ENCODE measurements around the gene HSPA1B. TPM values are rescaled to one million over a fixed set of nuclear protein-coding genes. Genes with fewer than 3 reads are reported as not detected.
A peak's percentile ranks its signal among the peaks of the same experiment; 100 is the strongest.

Gene HSPA1B
- total RNA-seq, 1 experiment from 2014 or later, result 131 TPM

GRCh38 chr6:31794294-31794865, 33.2 kb upstream of the HSPA1B start:
- TF ChIP-seq CTCF (conservative IDR thresholded peaks at IDR 0.05; ENCODE audit: low read depth, low read length) (no peak), EZH2 (IDR thresholded peaks at IDR 0.05; ENCODE audit: borderline replicate concordance, low read depth, low read length, poor library complexity, severe bottlenecking) (no peak)
- Histone ChIP-seq H3K4me3 (ENCODE audit: low read depth, low read length, poor library complexity, severe bottlenecking) (peak overlapping the region; percentile 84), H3K36me3 (ENCODE audit: insufficient read depth, low read length, poor library complexity, severe bottlenecking) (peaks cover 55% of the 10 kb centered on the region), H3K27me3 (replicated peaks; ENCODE audit: insufficient read depth, low read depth, low read length, poor library complexity) (no peaks in the 10 kb centered on the region), H3K27ac (ENCODE audit: low read depth, low read length, poor library complexity, severe bottlenecking) (peak overlapping the region; percentile 99), H3K4me1 (ENCODE audit: insufficient read depth, low read length, poor library complexity, severe bottlenecking) (peaks cover 11% of the 10 kb centered on the region), H3K9me3 (ENCODE audit: low read depth, low read length, poor library complexity, severe bottlenecking) (no peaks in the 10 kb centered on the region)
- TSS peak; percentile 90 for BruUV-seq (replicated peaks)
- CTCF ChIA-PET, result no interaction called here
- intact Hi-C loops (cut with micrococcal nuclease; ENCODE audit: unreplicated experiment), result loop anchor here (5.0 kb wide), 2 partner anchors 38 to 57 kb away; partner anchors contain the start of gene CLIC1
- peak; percentile 78 for DNase-seq (ENCODE audit: low spot score)
- POLR2A ChIA-PET (ENCODE audit: low non-redundant PET), result no interaction called here

- peak; percentile 69 for DNase-seq (ENCODE audit: low spot score)
- H3K36me3 ChIP-seq (ENCODE audit: insufficient read depth, low read length, poor library complexity, severe bottlenecking), result peaks cover 52% of the 10 kb centered on the region
- H3K27me3 ChIP-seq (replicated peaks; ENCODE audit: insufficient read depth, low read depth, low read length, poor library complexity), result no peaks in the 10 kb centered on the region
- no peak for TF ChIP-seq EZH2 (IDR thresholded peaks at IDR 0.05; ENCODE audit: borderline replicate concordance, low read depth, low read length, poor library complexity, severe bottlenecking)
- TF ChIP-seq CTCF (conservative IDR thresholded peaks at IDR 0.05; ENCODE audit: low read depth, low read length), result no peak
- BruUV-seq (replicated peaks), result no TSS peak
- H3K4me3 ChIP-seq (ENCODE audit: low read depth, low read length, poor library complexity, severe bottlenecking), result peak overlapping the region; percentile 84
- CTCF ChIA-PET, result interaction anchor here (1.3 kb wide), 1 partner anchor 12 kb away, joined by 3 read pairs; the partner anchor contains the start of gene LSM2
- H3K9me3 ChIP-seq (ENCODE audit: low read depth, low read length, poor library complexity, severe bottlenecking), result no peaks in the 10 kb centered on the region
- H3K4me1 ChIP-seq (ENCODE audit: insufficient read depth, low read length, poor library complexity, severe bottlenecking), result peaks cover 11% of the 10 kb centered on the region
- POLR2A ChIA-PET (ENCODE audit: low non-redundant PET), result interaction anchor here (0.6 kb wide), 1 partner anchor 20 kb away, joined by 4 read pairs; the partner anchor contains the start of genes HSPA1A and HSPA1L
- intact Hi-C loops (cut with micrococcal nuclease; ENCODE audit: unreplicated experiment), result loop anchor here (5.0 kb wide), 2 partner anchors 37 to 58 kb away; partner anchors contain the start of gene CLIC1
- H3K27ac ChIP-seq (ENCODE audit: low read depth, low read length, poor library complexity, severe bottlenecking), result peak overlapping the region; percentile 99
Measured at GRCh38 chr6:31794866-31795615, 32.5 kb upstream of the HSPA1B start.

- no peaks in the 10 kb centered on the region for H3K9me3 ChIP-seq (ENCODE audit: low read depth, low read length, poor library complexity, severe bottlenecking)
- CTCF ChIA-PET, result interaction anchor here (0.7 to 1.3 kb wide), 3 partner anchors 11 to 175 kb away, joined by 3 to 6 read pairs (median 5); partner anchors contain the start of gene LSM2
- peaks cover 11% of the 10 kb centered on the region for H3K4me1 ChIP-seq (ENCODE audit: insufficient read depth, low read length, poor library complexity, severe bottlenecking)
- POLR2A ChIA-PET (ENCODE audit: low non-redundant PET), result interaction anchor here (0.6 kb wide), 1 partner anchor 19 kb away, joined by 4 read pairs; the partner anchor contains the start of genes HSPA1A and HSPA1L
- TF ChIP-seq CTCF (conservative IDR thresholded peaks at IDR 0.05; ENCODE audit: low read depth, low read length), result peak; percentile 74
- no peak for TF ChIP-seq EZH2 (IDR thresholded peaks at IDR 0.05; ENCODE audit: borderline replicate concordance, low read depth, low read length, poor library complexity, severe bottlenecking)
- peak within 1 kb of the TSS; percentile 84 for H3K4me3 ChIP-seq (ENCODE audit: low read depth, low read length, poor library complexity, severe bottlenecking)
- H3K27ac ChIP-seq (ENCODE audit: low read depth, low read length, poor library complexity, severe bottlenecking), result peak within 1 kb of the TSS; percentile 99
- no peaks in the 10 kb centered on the region for H3K27me3 ChIP-seq (replicated peaks; ENCODE audit: insufficient read depth, low read depth, low read length, poor library complexity)
- peaks cover 44% of the 10 kb centered on the region for H3K36me3 ChIP-seq (ENCODE audit: insufficient read depth, low read length, poor library complexity, severe bottlenecking)
- no TSS peak for BruUV-seq (replicated peaks)
- intact Hi-C loops (cut with micrococcal nuclease; ENCODE audit: unreplicated experiment), result no loop called here
- DNase-seq (ENCODE audit: low spot score), result peak; percentile 90
Measured at GRCh38 chr6:31795616-31796298, 31.8 kb upstream of the HSPA1B start, which contains the start of gene VARS1. Gene VARS1 (minus strand): TSS chr6:31795752. CDS start chr6:31795217, 535 bp downstream.

Measured in A673 (cell line).